Kidney (tissue), 14 donors: ENCODE data around the gene NFKB1. TPM values are rescaled to one million over a fixed set of nuclear protein-coding genes. Genes with fewer than 3 reads are reported as not detected.

ENCODE experiments used
- DNase-seq, 5 donors: peaks; one replicate each; pipeline ENCODE4 v3.0.0-alpha.2; 2013 to 2020
- FAIRE-seq: peaks from 2 replicates; lab custom pipeline; 2012; peaks lifted over from hg19 to GRCh38; lab: Jason Lieb, UNC
- H3K27ac ChIP-seq, 2 donors: one replicate each; pipeline ENCODE4 v1.7.0; 2013; ENCODE audit warnings: low read depth in 2 of 2, low read length in 2 of 2, inconsistent platforms in 1 of 2
- H3K27me3 ChIP-seq: one replicate; pipeline ENCODE4 v1.7.1; 2013; ENCODE audit warnings: low read length, inconsistent platforms; ENCODE audit not compliant: control insufficient read depth, insufficient read depth
- H3K36me3 ChIP-seq, 3 donors: one replicate each; pipeline versions ENCODE4 v1.7.0 to v1.7.1; 2013; ENCODE audit warnings: low read length in 3 of 3, control low read depth in 1 of 3, inconsistent platforms in 1 of 3; ENCODE audit not compliant: insufficient read depth in 3 of 3, control insufficient read depth in 2 of 3
- H3K4me1 ChIP-seq, 3 donors: one replicate each; pipeline versions ENCODE4 v1.7.0 to v1.7.1; 2013; ENCODE audit warnings: low read length in 3 of 3, inconsistent platforms in 1 of 3, low read depth in 1 of 3; ENCODE audit not compliant: control insufficient read depth in 2 of 3, insufficient read depth in 2 of 3
- H3K4me3 ChIP-seq, 3 donors: one replicate each; pipeline versions ENCODE4 v1.7.0 to v1.8.1; 2013; ENCODE audit warnings: low read length in 3 of 3, control low read depth in 1 of 3, inconsistent platforms in 1 of 3
- H3K9ac ChIP-seq, 3 donors: one replicate each; pipeline versions ENCODE4 v1.7.0 to v1.7.1; 2013; ENCODE audit warnings: low read length in 3 of 3, control low read depth in 1 of 3, inconsistent platforms in 1 of 3
- H3K9me3 ChIP-seq, 3 donors: one replicate each; pipeline versions ENCODE4 v1.7.0 to v1.7.1; 2013; ENCODE audit warnings: low read length in 3 of 3, control low read depth in 1 of 3, inconsistent platforms in 1 of 3; ENCODE audit not compliant: control insufficient read depth in 2 of 3, insufficient read depth in 1 of 3
- intact Hi-C: fragments of 100-400 bp; cut with DNase I; formaldehyde crosslinking; loops from one replicate; pipeline ENCODE4 v1.11.1; 2022
- polyA plus RNA-seq: library from polyadenylated mRNA; stranded (reverse); fragments of 350-450 nt; fragmentation: Illumina TruSeq; extraction: RNeasy Lipid Tissue Mini Kit (QIAGEN cat#74804); gene quantifications from one replicate; pipeline ENCODE4 v1.2.3, GENCODE V29; 2014; ENCODE audit warnings: low read depth, low replicate concordance; ENCODE audit not compliant: insufficient read depth
- total RNA-seq: library from RNA; stranded (reverse); fragmentation: NEBNext Ultra II Directional; extraction: Animal tissue kit (Norgen Biotek cat#: 25700); gene quantifications from one replicate; pipeline ENCODE4 v1.2.1, GENCODE V29; 2021
- TF ChIP-seq, protein P1 (sequence below): IDR thresholded peaks from 3 replicates; pipeline ENCODE4 v1.5.1; 2012; ENCODE audit warnings: mild to moderate bottlenecking, moderate library complexity, borderline replicate concordance; ENCODE audit not compliant: insufficient read depth; ENCODE audit errors: extremely low read depth
- donor health status: control.
- donor health status: control.
- donor health status: control.
- donor health status: control.
- donor health status: control.
- donor health status: DM: yes; HTN: yes; CAD: no.
- donor health status: Normal renal cell carcinoma (clear cell type).

The NFKB1 gene
- total and polyA plus RNA-seq, 2 donors from 2014 or later = 10.1 to 56.9 TPM

DNA sequence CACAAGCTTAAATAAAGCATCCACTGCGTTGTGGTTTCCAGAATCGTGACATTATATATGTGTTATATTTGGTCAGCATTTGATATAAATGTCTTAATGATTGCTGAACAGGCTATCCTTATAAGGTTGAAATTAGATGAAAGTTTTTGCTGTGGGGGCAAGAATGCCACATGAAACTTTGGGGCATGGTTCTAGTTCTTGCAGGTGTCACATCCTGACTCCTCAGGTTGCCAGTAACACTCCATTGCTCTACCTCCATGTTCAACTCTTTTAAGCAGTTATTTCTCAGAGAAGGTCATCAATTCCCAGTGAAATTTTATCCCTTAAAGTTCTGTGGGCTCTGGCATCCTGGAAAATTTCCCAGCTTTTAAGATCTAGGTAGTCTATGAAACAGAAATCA is 33.7 kb downstream of the NFKB1 start:
- FAIRE-seq = no peak
- Histone ChIP-seq H3K9ac (no peak overlapping the region), H3K27ac (no peak overlapping the region), H3K27me3 (no peaks in the 10 kb centered on the region), H3K36me3 (peaks cover 3 to 6% (median 5%) of the 10 kb centered on the region in 3 donors), H3K4me1 (no peaks in the 10 kb centered on the region), H3K4me3 (no peak overlapping the region), H3K9me3 (no peaks in the 10 kb centered on the region)
- no peak for DNase-seq
- intact Hi-C loops = no loop called here
- TF ChIP-seq, protein P1, sequence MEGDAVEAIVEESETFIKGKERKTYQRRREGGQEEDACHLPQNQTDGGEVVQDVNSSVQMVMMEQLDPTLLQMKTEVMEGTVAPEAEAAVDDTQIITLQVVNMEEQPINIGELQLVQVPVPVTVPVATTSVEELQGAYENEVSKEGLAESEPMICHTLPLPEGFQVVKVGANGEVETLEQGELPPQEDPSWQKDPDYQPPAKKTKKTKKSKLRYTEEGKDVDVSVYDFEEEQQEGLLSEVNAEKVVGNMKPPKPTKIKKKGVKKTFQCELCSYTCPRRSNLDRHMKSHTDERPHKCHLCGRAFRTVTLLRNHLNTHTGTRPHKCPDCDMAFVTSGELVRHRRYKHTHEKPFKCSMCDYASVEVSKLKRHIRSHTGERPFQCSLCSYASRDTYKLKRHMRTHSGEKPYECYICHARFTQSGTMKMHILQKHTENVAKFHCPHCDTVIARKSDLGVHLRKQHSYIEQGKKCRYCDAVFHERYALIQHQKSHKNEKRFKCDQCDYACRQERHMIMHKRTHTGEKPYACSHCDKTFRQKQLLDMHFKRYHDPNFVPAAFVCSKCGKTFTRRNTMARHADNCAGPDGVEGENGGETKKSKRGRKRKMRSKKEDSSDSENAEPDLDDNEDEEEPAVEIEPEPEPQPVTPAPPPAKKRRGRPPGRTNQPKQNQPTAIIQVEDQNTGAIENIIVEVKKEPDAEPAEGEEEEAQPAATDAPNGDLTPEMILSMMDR = no peak

DNA sequence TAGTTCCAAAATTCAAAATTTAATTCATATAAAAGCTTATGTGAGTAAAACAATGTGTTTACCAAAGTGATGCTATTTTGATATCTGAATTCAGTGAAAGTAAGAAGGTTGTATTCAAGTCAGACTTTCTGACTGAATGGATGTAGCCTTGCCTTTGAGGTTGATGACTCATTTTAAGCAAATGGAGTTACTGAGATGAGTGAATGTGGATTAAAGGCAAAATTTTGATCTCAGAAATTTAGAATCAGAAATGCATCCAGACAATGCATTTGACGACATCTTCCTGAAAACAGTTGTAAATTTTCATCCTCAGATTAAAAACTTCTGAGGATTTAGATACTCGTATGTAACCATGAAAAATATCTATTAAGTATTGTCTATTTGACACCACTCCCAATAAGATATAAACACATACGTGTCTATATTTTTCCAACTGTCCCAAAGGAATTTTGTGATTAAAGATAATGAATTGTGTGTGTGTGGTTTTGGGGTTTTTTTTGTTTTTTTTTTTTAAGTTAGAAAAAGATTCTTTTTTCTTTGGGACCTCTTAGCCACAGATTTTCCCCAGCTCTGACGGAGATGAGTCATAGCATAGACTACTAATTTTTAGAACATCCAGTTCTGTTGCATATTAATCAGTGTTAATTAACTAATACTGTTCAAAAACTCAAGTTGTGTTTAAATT is 34.4 kb downstream of the NFKB1 start:
- no peaks in the 10 kb centered on the region for H3K9me3 ChIP-seq
- FAIRE-seq = no peak

DNA sequence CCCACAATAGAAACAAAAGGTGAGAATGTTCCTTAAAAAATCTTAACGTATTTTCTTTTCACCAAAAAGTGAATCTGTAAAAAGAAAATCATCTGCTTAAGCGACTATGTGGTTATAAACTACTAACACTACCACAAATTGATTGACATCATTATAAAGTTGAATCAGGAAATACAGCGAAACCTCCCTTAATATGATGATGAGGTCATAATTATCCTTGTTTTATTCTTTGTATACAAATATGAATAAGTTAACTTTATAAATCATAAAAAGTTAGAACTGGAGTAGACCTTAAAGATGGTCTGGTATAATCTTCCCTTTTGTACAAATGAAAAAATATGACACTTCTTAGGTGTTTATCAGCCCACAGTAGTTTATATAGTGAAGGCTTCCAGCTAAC is 35.6 kb downstream of the NFKB1 start:
- DNase-seq (no peak), FAIRE-seq (no peak)
- Histone ChIP-seq H3K9me3 (no peaks in the 10 kb centered on the region), H3K36me3 (peaks cover 2 to 6% (median 6%) of the 10 kb centered on the region in 3 donors), H3K27ac (no peak overlapping the region), H3K4me3 (no peak overlapping the region), H3K9ac (no peak overlapping the region), H3K27me3 (no peaks in the 10 kb centered on the region), H3K4me1 (no peaks in the 10 kb centered on the region)
- intact Hi-C loops = no loop called here
- TF ChIP-seq, protein P1 = no peak

More for the DNA sequence above, 34.4 kb downstream of the NFKB1 start:
- Histone ChIP-seq H3K27ac (no peak overlapping the region), H3K27me3 (no peaks in the 10 kb centered on the region), H3K4me3 (no peak overlapping the region), H3K9ac (no peak overlapping the region), H3K4me1 (no peaks in the 10 kb centered on the region), H3K36me3 (peaks cover 0 to 6% (median 5%) of the 10 kb centered on the region in 3 donors)
- no peak for DNase-seq
- TF ChIP-seq, protein P1 = no peak
- intact Hi-C loops = no loop called here

DNA sequence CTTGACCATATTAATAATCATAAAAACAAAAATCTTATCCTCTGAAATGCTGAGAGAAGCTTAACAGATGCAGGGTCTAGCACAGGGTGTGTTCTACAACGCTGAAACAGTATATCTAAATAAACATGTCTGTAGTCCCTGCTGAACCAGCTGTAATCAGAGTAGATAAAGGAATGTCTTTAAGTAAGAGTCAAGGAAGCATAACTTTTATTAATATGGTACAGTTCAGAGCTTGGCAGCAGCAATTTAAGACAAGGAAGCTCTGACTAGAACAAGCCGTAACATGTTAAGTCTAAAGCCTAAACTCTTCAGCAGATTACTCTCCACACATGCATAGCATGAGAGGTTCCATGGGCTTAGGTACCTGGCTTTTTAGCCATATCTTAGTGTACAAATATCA is 36.1 kb downstream of the NFKB1 start:
- H3K36me3 ChIP-seq = peaks cover 2 to 6% (median 6%) of the 10 kb centered on the region in 3 donors
- no peaks in the 10 kb centered on the region for H3K9me3 ChIP-seq
- H3K9ac ChIP-seq = no peak overlapping the region
- TF ChIP-seq, protein P1 = no peak
- H3K4me3 ChIP-seq = no peak overlapping the region
- H3K27me3 ChIP-seq = no peaks in the 10 kb centered on the region
- intact Hi-C loops = no loop called here
- no peaks in the 10 kb centered on the region for H3K4me1 ChIP-seq
- no peak for FAIRE-seq
- no peak for DNase-seq
- no peak overlapping the region for H3K27ac ChIP-seq
